ENCODE results near the gene C6orf47.
A peak's percentile ranks its signal among the peaks of the same experiment; 100 is the strongest.

C6orf47 gene

DNA sequence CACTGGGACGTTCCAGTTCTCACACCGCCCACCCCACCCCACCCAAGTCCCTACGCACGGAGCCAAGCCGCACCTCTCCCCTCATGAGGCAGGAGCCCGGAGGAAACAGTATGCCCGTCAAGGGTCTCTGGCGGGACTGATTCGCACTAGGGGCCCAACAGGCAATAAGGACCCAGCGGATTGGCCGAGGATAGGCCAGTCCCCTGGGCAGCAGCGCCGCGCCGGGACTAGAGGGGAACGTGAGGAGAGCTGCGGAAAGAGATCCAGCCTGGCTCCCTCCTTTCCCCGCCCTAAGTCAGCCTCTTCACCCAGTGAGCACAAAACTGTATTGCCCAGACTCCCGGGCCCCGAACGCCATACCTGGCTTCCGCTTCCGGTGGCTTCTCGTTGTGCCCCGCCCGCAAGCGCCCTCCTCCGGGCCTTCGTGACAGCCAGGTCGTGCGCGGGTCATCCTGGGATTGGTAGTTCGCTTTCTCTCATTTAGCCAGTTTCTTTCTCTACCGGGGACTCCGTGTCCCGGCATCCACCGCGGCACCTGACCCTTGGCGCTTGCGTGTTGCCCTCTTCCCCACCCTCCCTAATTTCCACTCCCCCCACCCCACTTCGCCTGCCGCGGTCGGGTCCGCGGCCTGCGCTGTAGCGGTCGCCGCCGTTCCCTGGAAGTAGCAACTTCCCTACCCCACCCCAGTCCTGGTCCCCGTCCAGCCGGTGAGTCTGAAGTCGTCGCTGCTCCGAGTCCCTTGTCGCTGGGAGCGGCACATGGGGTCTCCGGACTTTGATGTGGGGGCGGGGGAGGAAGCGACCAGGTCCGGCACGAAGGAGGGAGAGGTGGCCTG lies 5.1 kb upstream of the C6orf47 start, which contains the start of gene CSNK2B:
TSS of gene CSNK2B (plus strand) at position 580 of the 836 bp plus-strand sequence. CDS start 752 bp downstream, outside the sequence.
- H3K9ac ChIP-seq, result peak within 1 kb of the TSS; percentile 89 to 97 (median 94)
- peak within 1 kb of the TSS; percentile 77 to 97 (median 95) for H3K4me3 ChIP-seq
- H3K27me3 ChIP-seq, result no peaks in the 10 kb centered on the region
- peak within 1 kb of the TSS; percentile 96 to 100 (median 99) for H3K4me2 ChIP-seq
- peaks cover 47 to 69% (median 57%) of the 10 kb centered on the region in 10 experiments for H3K4me1 ChIP-seq
- H3K9me3 ChIP-seq (replicated peaks in 1 of 11), result no peaks in the 10 kb centered on the region
- peaks cover 2 to 43% (median 24%) of the 10 kb centered on the region in 11 experiments; a peak in 17 of 22 replicates for H4K20me1 ChIP-seq
- TF ChIP-seq Cebpa-rat (IDR thresholded peaks at IDR 0.05), result no peak
- H3K36me3 ChIP-seq, result peaks cover 42 to 70% (median 58%) of the 10 kb centered on the region in 11 experiments
- peak within 1 kb of the TSS; percentile 77 to 99 (median 93) for H3K27ac ChIP-seq

DNA sequence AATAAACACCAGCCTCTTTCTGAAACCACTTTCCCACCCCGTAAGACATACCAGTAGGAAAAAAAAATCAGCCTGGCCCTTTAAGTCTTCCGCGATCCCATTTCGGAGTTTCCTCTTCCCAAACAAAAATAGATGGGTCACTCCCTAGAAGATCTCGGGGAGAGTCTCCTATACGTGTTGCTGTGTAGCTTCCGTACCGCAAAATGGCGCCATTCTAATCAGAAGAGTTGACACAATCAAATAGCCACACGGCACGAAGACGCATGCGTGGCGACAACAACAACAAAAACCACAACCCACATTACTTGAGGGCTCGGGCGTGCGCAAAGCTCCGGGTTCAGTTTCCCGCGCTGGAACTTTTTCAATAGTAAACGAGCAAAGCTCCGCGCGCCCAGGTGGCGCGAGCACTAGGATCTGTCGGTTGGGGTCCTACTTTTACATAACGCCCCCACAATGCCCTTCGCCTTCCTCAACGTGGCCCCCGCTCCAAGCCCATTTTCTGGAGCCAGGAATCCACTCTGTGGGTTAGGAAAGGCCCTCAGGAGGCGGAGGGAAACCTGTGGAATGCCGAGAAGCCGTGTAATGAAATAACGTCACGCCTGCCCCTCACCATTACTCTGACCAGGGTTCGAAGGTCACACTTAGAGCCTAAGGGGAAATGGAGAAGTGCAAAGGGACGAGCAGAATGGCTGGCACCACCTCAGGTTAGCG lies 4.4 kb upstream of the C6orf47 start, which contains the start of gene GPANK1:
TSS of gene GPANK1 (minus strand) at position 208 of the 711 bp plus-strand sequence. CDS start 519 bp downstream, outside the sequence.
- H3K27me3 ChIP-seq, result no peaks in the 10 kb centered on the region
- peaks cover 50 to 69% (median 58%) of the 10 kb centered on the region in 10 experiments for H3K4me1 ChIP-seq
- H3K36me3 ChIP-seq, result peaks cover 34 to 62% (median 50%) of the 10 kb centered on the region in 11 experiments
- TF ChIP-seq Cebpa-rat (IDR thresholded peaks at IDR 0.05), result no peak
- peak within 1 kb of the TSS; percentile 77 to 99 (median 93) for H3K27ac ChIP-seq
- H4K20me1 ChIP-seq, result peaks cover 0 to 36% (median 19%) of the 10 kb centered on the region in 11 experiments; a peak in 17 of 22 replicates
- peak within 1 kb of the TSS; percentile 77 to 97 (median 95) for H3K4me3 ChIP-seq
- H3K4me2 ChIP-seq, result peak within 1 kb of the TSS; percentile 96 to 100 (median 99)
- no peaks in the 10 kb centered on the region for H3K9me3 ChIP-seq (replicated peaks in 1 of 11)
- peak within 1 kb of the TSS; percentile 89 to 97 (median 94) for H3K9ac ChIP-seq

- Histone ChIP-seq H3K27me3 (no peaks in the 10 kb centered on the region), H3K9ac (peak overlapping the region; percentile 89 to 97 (median 94)), H3K36me3 (peaks cover 28 to 54% (median 42%) of the 10 kb centered on the region in 11 experiments), H3K4me3 (peak overlapping the region; percentile 77 to 97 (median 95)), H3K4me2 (peak overlapping the region; percentile 96 to 100 (median 99)), H3K9me3 (replicated peaks in 1 of 11) (no peaks in the 10 kb centered on the region), H4K20me1 (peaks cover 2 to 34% (median 18%) of the 10 kb centered on the region in 11 experiments; a peak in 17 of 22 replicates), H3K4me1 (peaks cover 58 to 71% (median 64%) of the 10 kb centered on the region in 10 experiments), H3K27ac (peak overlapping the region; percentile 77 to 99 (median 93))
- no peak for TF ChIP-seq Cebpa-rat (IDR thresholded peaks at IDR 0.05)
Observed at GRCh38 chr6:31663961-31664789, 3.6 kb upstream of the C6orf47 start.

- Histone ChIP-seq H3K36me3 (peaks cover 21 to 49% (median 34%) of the 10 kb centered on the region in 11 experiments), H3K27me3 (no peaks in the 10 kb centered on the region), H3K9me3 (replicated peaks in 1 of 11) (no peaks in the 10 kb centered on the region), H3K9ac (peak overlapping the region; percentile 89 to 97 (median 94)), H4K20me1 (peaks cover 5 to 33% (median 18%) of the 10 kb centered on the region in 11 experiments; a peak in 15 of 22 replicates), H3K4me2 (peak overlapping the region; percentile 96 to 100 (median 99)), H3K4me3 (peak overlapping the region; percentile 77 to 97 (median 95)), H3K4me1 (peaks cover 66 to 75% (median 70%) of the 10 kb centered on the region in 10 experiments), H3K27ac (peak overlapping the region in 10 of 11 experiments; percentile 89 to 99 (median 94); a peak in 21 of 22 replicates)
- TF ChIP-seq Cebpa-rat (IDR thresholded peaks at IDR 0.05), result no peak
Observed at GRCh38 chr6:31663126-31663960, 2.8 kb upstream of the C6orf47 start.

GRCh38 chr6:31662124-31662723 lies 1.6 kb upstream of the C6orf47 start:
- no peaks in the 10 kb centered on the region for H3K9me3 ChIP-seq (replicated peaks in 1 of 11)
- H3K4me3 ChIP-seq, result peak overlapping the region in 2 of 10 experiments; percentile 90 to 93; a peak in 1 of 20 replicates
- H3K9ac ChIP-seq, result peak overlapping the region in 10 of 11 experiments; percentile 0 to 97 (median 91); a peak in 17 of 22 replicates
- H3K36me3 ChIP-seq, result peaks cover 21 to 49% (median 33%) of the 10 kb centered on the region in 11 experiments
- peaks cover 5 to 31% (median 22%) of the 10 kb centered on the region in 11 experiments; a peak in 15 of 22 replicates for H4K20me1 ChIP-seq
- peak overlapping the region; percentile 96 to 100 (median 99) for H3K4me2 ChIP-seq
- peak overlapping the region in 8 of 11 experiments; percentile 3 to 93 (median 36); a peak in 11 of 22 replicates for H3K27ac ChIP-seq
- H3K27me3 ChIP-seq, result no peaks in the 10 kb centered on the region
- TF ChIP-seq Cebpa-rat (IDR thresholded peaks at IDR 0.05), result no peak
- H3K4me1 ChIP-seq, result peaks cover 66 to 75% (median 72%) of the 10 kb centered on the region in 10 experiments

- no peak for TF ChIP-seq Cebpa-rat (IDR thresholded peaks at IDR 0.05)
- Histone ChIP-seq H3K4me2 (peak overlapping the region; percentile 96 to 100 (median 99)), H3K27me3 (no peaks in the 10 kb centered on the region), H3K9me3 (replicated peaks in 1 of 11) (no peaks in the 10 kb centered on the region), H3K36me3 (peaks cover 18 to 49% (median 32%) of the 10 kb centered on the region in 11 experiments; a peak in 20 of 22 replicates), H3K27ac (peak overlapping the region in 10 of 11 experiments; percentile 82 to 94 (median 88); a peak in 20 of 22 replicates), H4K20me1 (peaks cover 5 to 32% (median 22%) of the 10 kb centered on the region in 11 experiments; a peak in 15 of 22 replicates), H3K4me1 (peaks cover 64 to 70% (median 67%) of the 10 kb centered on the region in 10 experiments), H3K9ac (peak overlapping the region; percentile 84 to 97 (median 91); a peak in 20 of 22 replicates), H3K4me3 (peak overlapping the region; percentile 72 to 91 (median 80))
Observed at GRCh38 chr6:31661262-31662123, 915 bp upstream of the C6orf47 start.
